Measurements from ENCODE around the gene TRPC3. TPM values are rescaled to one million over a fixed set of nuclear protein-coding genes. Genes with fewer than 3 reads are reported as not detected.

Gene TRPC3
- polyA plus RNA-seq, 2 donors = 0.04 to 0.05 TPM

- Histone ChIP-seq H3K9me3 (ENCODE audit: control insufficient read depth in 2 of 2, insufficient read depth in 1 of 2, low read depth in 1 of 2, low read length in 1 of 2) (no peaks in the 10 kb centered on the region), H3K4me3 (ENCODE audit: low read depth in 1 of 2, low read length in 2 of 2) (peak overlapping the region; percentile 54 to 56), H3K27ac (ENCODE audit: low read depth in 2 of 2, low read length in 1 of 2) (no peak overlapping the region), H3K4me1 (ENCODE audit: control insufficient read depth in 2 of 2, insufficient read depth in 2 of 2, low read length in 1 of 2) (peaks cover 11% of the 10 kb centered on the region in 2 donors), H3K36me3 (ENCODE audit: control insufficient read depth in 2 of 2, insufficient read depth in 2 of 2, low read length in 1 of 2) (no peaks in the 10 kb centered on the region), H3K27me3 (ENCODE audit: control insufficient read depth in 1 of 2, insufficient read depth in 2 of 2, low read length in 2 of 2) (peaks cover 0 to 7% of the 10 kb centered on the region in 2 donors)
- WGBS, 2 donors = 0 to 1% methylated on average over 59 to 76 of the region's 76 CpGs
Observed at GRCh38 chr4:121950680-121951520, 960 bp downstream of the TRPC3 start.

- Histone ChIP-seq H3K27me3 (ENCODE audit: control insufficient read depth in 1 of 2, insufficient read depth in 2 of 2, low read length in 2 of 2) (peaks cover 0 to 7% of the 10 kb centered on the region in 2 donors), H3K4me3 (ENCODE audit: low read depth in 1 of 2, low read length in 2 of 2) (peak overlapping the region; percentile 54 to 56), H3K27ac (ENCODE audit: low read depth in 2 of 2, low read length in 1 of 2) (no peak overlapping the region), H3K36me3 (ENCODE audit: control insufficient read depth in 2 of 2, insufficient read depth in 2 of 2, low read length in 1 of 2) (no peaks in the 10 kb centered on the region), H3K9me3 (ENCODE audit: control insufficient read depth in 2 of 2, insufficient read depth in 1 of 2, low read depth in 1 of 2, low read length in 1 of 2) (no peaks in the 10 kb centered on the region), H3K4me1 (ENCODE audit: control insufficient read depth in 2 of 2, insufficient read depth in 2 of 2, low read length in 1 of 2) (peaks cover 11% of the 10 kb centered on the region in 2 donors)
- WGBS, 2 donors = 3 to 4% methylated on average over 34 of the region's 34 CpGs
Observed at GRCh38 chr4:121950212-121950679, 1.6 kb downstream of the TRPC3 start.

GRCh38 chr4:121946644-121947043 lies 5.2 kb downstream of the TRPC3 start:
- Histone ChIP-seq H3K27me3 (ENCODE audit: control insufficient read depth in 1 of 2, insufficient read depth in 2 of 2, low read length in 2 of 2) (peaks cover 0 to 10% of the 10 kb centered on the region in 2 donors), H3K36me3 (ENCODE audit: control insufficient read depth in 2 of 2, insufficient read depth in 2 of 2, low read length in 1 of 2) (no peaks in the 10 kb centered on the region), H3K9me3 (ENCODE audit: control insufficient read depth in 2 of 2, insufficient read depth in 1 of 2, low read depth in 1 of 2, low read length in 1 of 2) (no peaks in the 10 kb centered on the region), H3K27ac (ENCODE audit: low read depth in 2 of 2, low read length in 1 of 2) (no peak overlapping the region), H3K4me1 (ENCODE audit: control insufficient read depth in 2 of 2, insufficient read depth in 2 of 2, low read length in 1 of 2) (peaks cover 10% of the 10 kb centered on the region in 2 donors), H3K4me3 (ENCODE audit: low read depth in 1 of 2, low read length in 2 of 2) (no peak overlapping the region)
- WGBS, 2 donors = 81 to 86% methylated on average over 3 of the region's 3 CpGs

GRCh38 chr4:121943941-121944340 lies 7.9 kb downstream of the TRPC3 start:
- H3K36me3 ChIP-seq (ENCODE audit: control insufficient read depth in 2 of 2, insufficient read depth in 2 of 2, low read length in 1 of 2) = no peaks in the 10 kb centered on the region
- WGBS, 2 donors = 54 to 57% methylated on average over 4 of the region's 4 CpGs
- H3K9me3 ChIP-seq (ENCODE audit: control insufficient read depth in 2 of 2, insufficient read depth in 1 of 2, low read depth in 1 of 2, low read length in 1 of 2) = no peaks in the 10 kb centered on the region
- H3K4me1 ChIP-seq (ENCODE audit: control insufficient read depth in 2 of 2, insufficient read depth in 2 of 2, low read length in 1 of 2) = no peaks in the 10 kb centered on the region
- H3K27me3 ChIP-seq (ENCODE audit: control insufficient read depth in 1 of 2, insufficient read depth in 2 of 2, low read length in 2 of 2) = peaks cover 0 to 3% of the 10 kb centered on the region in 2 donors
- no peak overlapping the region for H3K4me3 ChIP-seq (ENCODE audit: low read depth in 1 of 2, low read length in 2 of 2)
- no peak overlapping the region for H3K27ac ChIP-seq (ENCODE audit: low read depth in 2 of 2, low read length in 1 of 2)

DNA sequence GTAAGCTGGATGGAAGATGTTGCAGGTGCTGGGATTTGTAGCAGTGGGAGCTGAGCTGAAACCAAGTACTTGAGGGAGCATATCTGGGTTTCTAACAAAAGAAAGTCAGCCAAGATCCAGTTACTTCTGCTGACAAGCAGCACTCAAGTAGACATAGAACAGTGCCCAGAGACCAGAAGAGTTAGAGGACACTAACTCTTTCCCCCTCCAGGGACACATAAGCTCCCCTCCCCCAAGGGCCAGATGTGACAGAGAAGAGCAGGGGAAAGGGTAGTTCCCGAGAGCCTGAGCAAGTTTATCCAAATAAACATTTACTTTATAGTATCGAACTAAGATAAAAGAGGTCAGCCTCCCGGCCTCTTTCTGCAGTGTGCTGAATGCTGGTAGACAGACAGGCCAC lies 12.2 kb downstream of the TRPC3 start:
- 27 to 41% methylated on average over 3 of the region's 3 CpGs for WGBS, 2 donors
- H3K36me3 ChIP-seq (ENCODE audit: control insufficient read depth in 2 of 2, insufficient read depth in 2 of 2, low read length in 1 of 2) = no peaks in the 10 kb centered on the region
- peaks cover 0 to 3% of the 10 kb centered on the region in 2 donors for H3K27me3 ChIP-seq (ENCODE audit: control insufficient read depth in 1 of 2, insufficient read depth in 2 of 2, low read length in 2 of 2)
- H3K4me3 ChIP-seq (ENCODE audit: low read depth in 1 of 2, low read length in 2 of 2) = no peak overlapping the region
- H3K9me3 ChIP-seq (ENCODE audit: control insufficient read depth in 2 of 2, insufficient read depth in 1 of 2, low read depth in 1 of 2, low read length in 1 of 2) = no peaks in the 10 kb centered on the region
- H3K27ac ChIP-seq (ENCODE audit: low read depth in 2 of 2, low read length in 1 of 2) = no peak overlapping the region
- H3K4me1 ChIP-seq (ENCODE audit: control insufficient read depth in 2 of 2, insufficient read depth in 2 of 2, low read length in 1 of 2) = no peaks in the 10 kb centered on the region

DNA sequence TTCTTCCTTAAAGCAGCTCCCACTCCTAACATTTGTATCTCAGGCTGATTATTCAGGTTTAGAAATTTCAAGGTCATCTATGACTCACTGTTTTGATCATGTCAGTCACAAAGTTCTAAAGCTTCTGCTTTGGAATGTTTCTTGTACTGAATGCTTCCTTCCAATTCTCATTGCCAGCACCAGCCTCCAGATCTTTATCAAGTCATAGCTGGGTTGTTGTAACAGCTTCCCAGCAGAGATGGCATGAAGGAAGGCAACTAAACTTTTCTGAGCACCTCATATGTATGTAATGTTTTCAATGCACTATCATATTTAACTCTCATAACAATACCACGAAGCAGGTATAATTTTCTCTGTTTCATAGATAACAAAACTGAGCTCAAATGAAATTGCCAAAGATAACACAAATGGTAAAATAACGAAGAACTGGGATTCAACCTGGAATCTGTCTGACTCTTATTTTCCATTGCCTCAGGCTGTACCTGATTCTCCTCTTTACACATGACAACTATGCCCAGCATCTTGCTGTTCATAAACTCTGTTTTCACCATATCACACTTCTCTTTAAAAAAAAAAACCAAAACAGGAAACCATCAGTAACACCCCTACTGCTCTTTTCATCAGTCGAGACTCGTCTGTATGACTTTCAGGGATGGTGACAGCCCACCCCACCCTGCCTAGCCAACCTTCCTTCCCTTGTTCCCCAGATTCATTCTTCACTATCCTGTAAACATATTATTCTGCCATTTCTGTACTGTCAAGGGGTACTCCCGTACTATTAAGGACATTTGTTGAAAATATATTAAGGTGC lies 13.4 kb downstream of the TRPC3 start:
- H3K27ac ChIP-seq (ENCODE audit: low read depth in 2 of 2, low read length in 1 of 2) = no peak overlapping the region
- no peak overlapping the region for H3K4me3 ChIP-seq (ENCODE audit: low read depth in 1 of 2, low read length in 2 of 2)
- H3K9me3 ChIP-seq (ENCODE audit: control insufficient read depth in 2 of 2, insufficient read depth in 1 of 2, low read depth in 1 of 2, low read length in 1 of 2) = no peaks in the 10 kb centered on the region
- H3K27me3 ChIP-seq (ENCODE audit: control insufficient read depth in 1 of 2, insufficient read depth in 2 of 2, low read length in 2 of 2) = no peaks in the 10 kb centered on the region
- no peaks in the 10 kb centered on the region for H3K36me3 ChIP-seq (ENCODE audit: control insufficient read depth in 2 of 2, insufficient read depth in 2 of 2, low read length in 1 of 2)
- no peaks in the 10 kb centered on the region for H3K4me1 ChIP-seq (ENCODE audit: control insufficient read depth in 2 of 2, insufficient read depth in 2 of 2, low read length in 1 of 2)
- 61 to 63% methylated on average over 5 of the region's 5 CpGs for WGBS, 2 donors

GRCh38 chr4:121936101-121936500 lies 15.8 kb downstream of the TRPC3 start:
- Histone ChIP-seq H3K4me1 (ENCODE audit: control insufficient read depth in 2 of 2, insufficient read depth in 2 of 2, low read length in 1 of 2) (no peaks in the 10 kb centered on the region), H3K9me3 (ENCODE audit: control insufficient read depth in 2 of 2, insufficient read depth in 1 of 2, low read depth in 1 of 2, low read length in 1 of 2) (peaks cover 0 to 2% of the 10 kb centered on the region in 2 donors), H3K27ac (ENCODE audit: low read depth in 2 of 2, low read length in 1 of 2) (no peak overlapping the region), H3K36me3 (ENCODE audit: control insufficient read depth in 2 of 2, insufficient read depth in 2 of 2, low read length in 1 of 2) (no peaks in the 10 kb centered on the region), H3K27me3 (ENCODE audit: control insufficient read depth in 1 of 2, insufficient read depth in 2 of 2, low read length in 2 of 2) (no peaks in the 10 kb centered on the region), H3K4me3 (ENCODE audit: low read depth in 1 of 2, low read length in 2 of 2) (no peak overlapping the region)
- 58 to 66% methylated on average over 4 of the region's 4 CpGs for WGBS, 2 donors

DNA sequence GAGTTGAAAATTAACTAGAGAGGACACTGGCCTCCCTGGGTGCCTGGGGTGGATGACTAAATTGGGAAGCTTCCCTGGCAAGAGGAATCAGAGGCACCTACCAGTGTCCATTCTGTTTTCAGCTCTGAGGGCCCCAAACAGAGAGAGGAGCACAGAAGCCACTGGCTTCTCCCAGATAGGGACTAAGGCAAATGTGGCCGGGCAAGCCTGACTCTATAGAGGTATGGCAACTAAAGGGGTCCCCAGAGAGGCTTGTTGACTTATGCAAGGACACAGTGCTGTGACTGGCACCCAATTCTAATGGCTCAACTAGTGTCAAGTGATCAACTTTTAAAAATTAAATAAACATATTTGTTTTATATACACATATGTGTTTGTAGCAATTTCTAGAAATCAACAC lies 17.2 kb downstream of the TRPC3 start:
- WGBS, 2 donors = 66 to 81% methylated on average over 1 of the region's 1 CpG
- Histone ChIP-seq H3K4me1 (ENCODE audit: control insufficient read depth in 2 of 2, insufficient read depth in 2 of 2, low read length in 1 of 2) (no peaks in the 10 kb centered on the region), H3K9me3 (ENCODE audit: control insufficient read depth in 2 of 2, insufficient read depth in 1 of 2, low read depth in 1 of 2, low read length in 1 of 2) (peaks cover 0 to 2% of the 10 kb centered on the region in 2 donors), H3K27ac (ENCODE audit: low read depth in 2 of 2, low read length in 1 of 2) (no peak overlapping the region), H3K27me3 (ENCODE audit: control insufficient read depth in 1 of 2, insufficient read depth in 2 of 2, low read length in 2 of 2) (no peaks in the 10 kb centered on the region), H3K36me3 (ENCODE audit: control insufficient read depth in 2 of 2, insufficient read depth in 2 of 2, low read length in 1 of 2) (no peaks in the 10 kb centered on the region), H3K4me3 (ENCODE audit: low read depth in 1 of 2, low read length in 2 of 2) (no peak overlapping the region)

- H3K9me3 ChIP-seq (ENCODE audit: control insufficient read depth in 2 of 2, insufficient read depth in 1 of 2, low read depth in 1 of 2, low read length in 1 of 2) = peaks cover 0 to 2% of the 10 kb centered on the region in 2 donors
- no peaks in the 10 kb centered on the region for H3K36me3 ChIP-seq (ENCODE audit: control insufficient read depth in 2 of 2, insufficient read depth in 2 of 2, low read length in 1 of 2)
- no peak overlapping the region for H3K4me3 ChIP-seq (ENCODE audit: low read depth in 1 of 2, low read length in 2 of 2)
- no peaks in the 10 kb centered on the region for H3K4me1 ChIP-seq (ENCODE audit: control insufficient read depth in 2 of 2, insufficient read depth in 2 of 2, low read length in 1 of 2)
- WGBS, 2 donors = 72 to 81% methylated on average over 59 of the region's 59 CpGs
- no peaks in the 10 kb centered on the region for H3K27me3 ChIP-seq (ENCODE audit: control insufficient read depth in 1 of 2, insufficient read depth in 2 of 2, low read length in 2 of 2)
- no peak overlapping the region for H3K27ac ChIP-seq (ENCODE audit: low read depth in 2 of 2, low read length in 1 of 2)
Observed at GRCh38 chr4:121932212-121932974, 19.5 kb downstream of the TRPC3 start.

Data from esophagus (tissue), 2 donors.